Lung microvascular endothelial cell (primary cell): ENCODE measurements around the gene GHSR. TPM values are rescaled to one million over a fixed set of nuclear protein-coding genes. Genes with fewer than 3 reads are reported as not detected.

Experiments used
- DNase-seq, 2 donors: peaks; one replicate each; pipeline versions ENCODE4 v3.0.0 to v3.0.0-alpha.2; 2010; ENCODE audit warnings: low read depth in 2 of 2
- total RNA-seq: library from RNA; depleted of rRNA; stranded (reverse); fragments of >200 nt; gene quantifications from 2 replicates; pipeline ENCODE4 v1.2.1, GENCODE V29; 2014

GHSR gene
- total RNA-seq, 1 donor from 2014 or later = not detected

GRCh38 chr3:172441581-172441980, 6.7 kb downstream of the GHSR start:
- no peak for DNase-seq

GRCh38 chr3:172438186-172438585, 10.1 kb downstream of the GHSR start:
- DNase-seq = no peak

GRCh38 chr3:172437713-172438112, 10.5 kb downstream of the GHSR start:
- no peak for DNase-seq

GRCh38 chr3:172415323-172415722, 32.9 kb downstream of the GHSR start:
- no peak for DNase-seq

- DNase-seq = no peak
Observed at GRCh38 chr3:172411478-172411947, 36.7 kb downstream of the GHSR start.

- no peak for DNase-seq
Observed at GRCh38 chr3:172410702-172411477, 37.4 kb downstream of the GHSR start.

GRCh38 chr3:172407872-172408271, 40.4 kb downstream of the GHSR start:
- DNase-seq = no peak

- DNase-seq = no peak
Observed at GRCh38 chr3:172405914-172406313, 42.3 kb downstream of the GHSR start.

GRCh38 chr3:172404237-172404962, 43.9 kb downstream of the GHSR start:
- no peak for DNase-seq

- no peak for DNase-seq
Observed at GRCh38 chr3:172402892-172403643, 45.2 kb downstream of the GHSR start.

GRCh38 chr3:172402090-172402489, 46.2 kb downstream of the GHSR start:
- DNase-seq = no peak

GRCh38 chr3:172398484-172398883, 49.8 kb downstream of the GHSR start:
- no peak for DNase-seq

GRCh38 chr3:172397716-172398405, 50.4 kb downstream of the GHSR start:
- no peak for DNase-seq

GRCh38 chr3:172396400-172396799, 51.9 kb downstream of the GHSR start:
- no peak for DNase-seq

GRCh38 chr3:172394692-172395091, 53.6 kb downstream of the GHSR start:
- DNase-seq = no peak

Other genes starting within 250 kb of the GHSR start
- 69.1 and 91.1 TPM in 2 replicates for gene TNFSF10, start 75.0 kb upstream of the GHSR start, total RNA-seq